ENCODE data around the gene SLBP. TPM values are rescaled to one million over a fixed set of nuclear protein-coding genes. Genes with fewer than 3 reads are reported as not detected.

Gene SLBP
- total and polyA plus RNA-seq, 10 of the 15 experiments (the other 5 are each of a cell fraction or from before 2014, with no cell fraction given), result 94.4 to 278 (median 158) TPM

DNA sequence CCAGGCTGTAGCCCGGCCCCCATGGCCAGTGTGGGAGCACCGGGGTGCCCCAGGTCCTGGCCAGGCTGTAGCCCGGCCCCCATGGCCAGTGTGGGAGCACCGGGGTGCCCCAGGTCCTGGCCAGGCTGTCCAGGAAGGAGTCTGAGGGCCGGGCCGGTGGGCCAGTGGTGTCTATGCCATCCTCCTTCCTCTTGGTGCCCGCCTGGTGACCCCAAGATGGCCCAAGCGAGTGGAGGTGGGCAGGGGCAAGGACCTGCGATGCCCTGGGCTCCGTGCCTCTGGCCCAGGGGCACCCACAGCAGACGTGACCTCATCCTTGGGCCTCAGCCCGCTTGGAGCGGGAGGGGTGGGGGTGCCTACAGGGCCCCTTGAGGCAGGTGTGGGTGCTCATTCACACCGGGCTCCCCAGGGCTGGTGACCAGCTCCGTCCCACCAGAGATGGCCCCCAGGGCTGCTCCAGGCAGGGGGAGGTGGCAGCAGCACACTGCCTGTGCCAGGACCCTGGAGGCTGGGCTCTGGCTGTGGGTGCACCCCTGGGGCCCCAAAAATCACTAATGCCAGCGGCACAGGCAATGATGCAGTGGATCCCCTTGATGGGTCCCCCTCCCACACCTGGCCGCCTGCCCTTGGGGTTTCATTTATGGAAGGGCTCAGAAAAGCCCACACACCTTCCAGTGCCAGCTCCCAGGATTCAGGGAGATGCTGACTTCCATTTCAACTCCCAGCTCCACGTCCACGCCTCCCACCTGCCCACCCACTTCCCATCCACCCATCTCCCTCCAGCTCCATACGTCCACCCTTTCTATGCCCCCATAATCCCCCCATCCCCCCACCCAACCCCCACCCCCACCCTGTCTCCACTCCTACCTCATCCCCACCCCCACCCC, 45.0 kb upstream of the SLBP start:
- POLR2A ChIA-PET, result interaction anchor here (0.6 kb wide), 1 partner anchor 293 kb away, joined by 3 read pairs; no protein-coding TSS in a partner anchor
- TF ChIP-seq KDM1A (IDR thresholded peaks at IDR 0.05; ENCODE audit: borderline replicate concordance), result no peak
- TF ChIP-seq, protein P1, sequence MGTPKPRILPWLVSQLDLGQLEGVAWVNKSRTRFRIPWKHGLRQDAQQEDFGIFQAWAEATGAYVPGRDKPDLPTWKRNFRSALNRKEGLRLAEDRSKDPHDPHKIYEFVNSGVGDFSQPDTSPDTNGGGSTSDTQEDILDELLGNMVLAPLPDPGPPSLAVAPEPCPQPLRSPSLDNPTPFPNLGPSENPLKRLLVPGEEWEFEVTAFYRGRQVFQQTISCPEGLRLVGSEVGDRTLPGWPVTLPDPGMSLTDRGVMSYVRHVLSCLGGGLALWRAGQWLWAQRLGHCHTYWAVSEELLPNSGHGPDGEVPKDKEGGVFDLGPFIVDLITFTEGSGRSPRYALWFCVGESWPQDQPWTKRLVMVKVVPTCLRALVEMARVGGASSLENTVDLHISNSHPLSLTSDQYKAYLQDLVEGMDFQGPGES (IDR thresholded peaks at IDR 0.05), result no peak
- SMC1A ChIA-PET (ENCODE audit: uncharacterized antibody, unreplicated experiment), result no interaction called here
- 13% methylated on average over 19 of the region's 20 CpGs for WGBS (ENCODE audit: insufficient coverage, insufficient replicate concordance, low lambda C conversion rate, missing lambda C conversion rate)
- no peak overlapping the region for H3K27ac ChIP-seq (ENCODE audit: control insufficient read depth, insufficient read depth)
- ATAC-seq, result no peak
- H3K36me3 ChIP-seq (ENCODE audit: control insufficient read depth in 2 of 2, insufficient read depth in 2 of 2, low read length in 1 of 2), result no peaks in the 10 kb centered on the region
- H4K20me1 ChIP-seq (ENCODE audit: control insufficient read depth, insufficient read depth), result no peaks in the 10 kb centered on the region
- no peak for DNase-seq (ENCODE audit: low read depth, low spot score)
- BruUV-seq (replicated peaks), result no TSS peak
- RAD21 ChIA-PET (ENCODE audit: unreplicated experiment), result no interaction called here
- CTCF ChIA-PET, result no interaction called here
- H2AFZ ChIP-seq (ENCODE audit: control insufficient read depth, low read depth, low read length), result no peak overlapping the region
- no peak overlapping the region for H3K9ac ChIP-seq (ENCODE audit: control insufficient read depth, insufficient read depth, low read length)
- FAIRE-seq, result no peak
- in situ Hi-C loops (cut with MboI), result no loop called here
- H3K4me1 ChIP-seq (ENCODE audit: control insufficient read depth, insufficient read depth, low read length), result no peaks in the 10 kb centered on the region
- H3K27me3 ChIP-seq (replicated peaks in 1 of 2; ENCODE audit: control insufficient read depth in 2 of 2, insufficient read depth in 2 of 2, low read length in 1 of 2), result no peaks in the 10 kb centered on the region
- H3K79me2 ChIP-seq (ENCODE audit: control insufficient read depth, insufficient read depth, low read length), result no peaks in the 10 kb centered on the region
- intact Hi-C loops (cut with micrococcal nuclease; ENCODE audit: unreplicated experiment), result no loop called here
- H3K4me2 ChIP-seq (ENCODE audit: control insufficient read depth, insufficient read depth), result no peak overlapping the region
- no peaks in the 10 kb centered on the region for H3K9me3 ChIP-seq (replicated peaks; ENCODE audit: control insufficient read depth, insufficient read depth, low read length)
- no peak overlapping the region for H3K4me3 ChIP-seq

DNA sequence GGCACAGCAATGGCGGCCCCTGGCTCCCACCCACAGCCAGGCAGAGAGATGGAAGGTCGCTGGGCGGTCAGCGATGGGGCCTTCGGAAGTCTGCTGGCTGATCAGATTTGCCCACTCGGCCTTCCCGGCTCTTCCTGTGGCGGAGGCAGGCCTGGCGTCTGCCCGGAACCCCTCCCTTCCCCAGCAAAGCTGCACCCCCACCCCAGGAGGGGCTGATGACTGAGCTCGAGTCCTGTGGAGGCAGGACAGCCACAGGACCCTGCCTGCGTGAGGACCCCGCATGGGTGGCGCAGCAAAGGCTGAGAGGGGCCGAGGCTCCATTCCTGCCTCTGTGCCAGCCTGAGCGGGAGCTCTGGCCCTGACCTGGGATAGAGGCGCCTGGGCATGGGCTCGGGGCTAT, 44.0 kb upstream of the SLBP start:
- SMC1A ChIA-PET (ENCODE audit: uncharacterized antibody, unreplicated experiment), result no interaction called here
- Histone ChIP-seq H3K27me3 (replicated peaks in 1 of 2; ENCODE audit: control insufficient read depth in 2 of 2, insufficient read depth in 2 of 2, low read length in 1 of 2) (no peaks in the 10 kb centered on the region), H3K4me3 (no peak overlapping the region), H3K4me2 (ENCODE audit: control insufficient read depth, insufficient read depth) (no peak overlapping the region), H3K9me3 (replicated peaks; ENCODE audit: control insufficient read depth, insufficient read depth, low read length) (no peaks in the 10 kb centered on the region), H3K79me2 (ENCODE audit: control insufficient read depth, insufficient read depth, low read length) (no peaks in the 10 kb centered on the region), H3K9ac (ENCODE audit: control insufficient read depth, insufficient read depth, low read length) (no peak overlapping the region), H4K20me1 (ENCODE audit: control insufficient read depth, insufficient read depth) (no peaks in the 10 kb centered on the region), H3K4me1 (ENCODE audit: control insufficient read depth, insufficient read depth, low read length) (no peaks in the 10 kb centered on the region), H3K36me3 (ENCODE audit: control insufficient read depth in 2 of 2, insufficient read depth in 2 of 2, low read length in 1 of 2) (no peaks in the 10 kb centered on the region), H2AFZ (ENCODE audit: control insufficient read depth, low read depth, low read length) (no peak overlapping the region), H3K27ac (ENCODE audit: control insufficient read depth, insufficient read depth) (no peak overlapping the region)
- in situ Hi-C loops (cut with MboI), result no loop called here
- CTCF ChIA-PET, result no interaction called here
- POLR2A ChIA-PET, result no interaction called here
- BruUV-seq (replicated peaks), result no TSS peak
- no peak for TF ChIP-seq RUNX3 (IDR thresholded peaks at IDR 0.05; ENCODE audit: low read length)
- TF ChIP-seq YBX1 (IDR thresholded peaks at IDR 0.05), result no peak
- TF ChIP-seq CBX5 (IDR thresholded peaks at IDR 0.05; ENCODE audit: low read depth), result no peak
- TF ChIP-seq, protein P2, sequence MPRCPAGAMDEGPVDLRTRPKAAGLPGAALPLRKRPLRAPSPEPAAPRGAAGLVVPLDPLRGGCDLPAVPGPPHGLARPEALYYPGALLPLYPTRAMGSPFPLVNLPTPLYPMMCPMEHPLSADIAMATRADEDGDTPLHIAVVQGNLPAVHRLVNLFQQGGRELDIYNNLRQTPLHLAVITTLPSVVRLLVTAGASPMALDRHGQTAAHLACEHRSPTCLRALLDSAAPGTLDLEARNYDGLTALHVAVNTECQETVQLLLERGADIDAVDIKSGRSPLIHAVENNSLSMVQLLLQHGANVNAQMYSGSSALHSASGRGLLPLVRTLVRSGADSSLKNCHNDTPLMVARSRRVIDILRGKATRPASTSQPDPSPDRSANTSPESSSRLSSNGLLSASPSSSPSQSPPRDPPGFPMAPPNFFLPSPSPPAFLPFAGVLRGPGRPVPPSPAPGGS (IDR thresholded peaks at IDR 0.05; ENCODE audit: borderline replicate concordance, insufficient read depth, low read depth, low read length, poor library complexity, severe bottlenecking), result no peak
- no peak for TF ChIP-seq ZNF207 (IDR thresholded peaks at IDR 0.05; ENCODE audit: borderline replicate concordance)
- no peak for TF ChIP-seq NR2C1 (IDR thresholded peaks at IDR 0.05)
- no peak for TF ChIP-seq TARDBP (IDR thresholded peaks at IDR 0.05; ENCODE audit: borderline replicate concordance)
- no peak for DNase-seq (ENCODE audit: low read depth, low spot score)
- ATAC-seq, result no peak
- intact Hi-C loops (cut with micrococcal nuclease; ENCODE audit: unreplicated experiment), result no loop called here
- RAD21 ChIA-PET (ENCODE audit: unreplicated experiment), result no interaction called here
- no peak for FAIRE-seq
- WGBS (ENCODE audit: insufficient coverage, insufficient replicate concordance, low lambda C conversion rate, missing lambda C conversion rate), result 47% methylated on average over 13 of the region's 18 CpGs

Data from GM12878 (cell line).